Sciatic nerve (tissue), 2 donors: Measurements from ENCODE around the gene CLMN. TPM values are rescaled to one million over a fixed set of nuclear protein-coding genes. Genes with fewer than 3 reads are reported as not detected.

Experiments used
- ATAC-seq: fragments of 200-7000 bp; cut with Tn5 transposase; one replicate; pipeline ENCODE4 v1.9.1; 2020; ENCODE audit warnings: mild to moderate bottlenecking, moderate library complexity
- DNase-seq: peaks from one replicate; pipeline ENCODE4 v3.0.0-alpha.2; 2020; ENCODE audit warnings: low spot score
- intact Hi-C: fragments of 100-400 bp; cut with DNase I; formaldehyde crosslinking; loops from one replicate; pipeline ENCODE4 v1.14.2; 2022
- total RNA-seq: library from RNA; stranded (reverse); fragmentation: NEBNext Ultra II Directional; extraction: Animal tissue kit (Norgen Biotek cat#: 25700); gene quantifications from one replicate; pipeline ENCODE4 v1.2.1, GENCODE V29; 2021
- donor health status: DM: no; HTN: no; CAD: no.
- donor health status: DM: no; HTN: no; CAD: no.

Gene CLMN
- total RNA-seq, 1 donor from 2014 or later = 41.8 TPM

DNA sequence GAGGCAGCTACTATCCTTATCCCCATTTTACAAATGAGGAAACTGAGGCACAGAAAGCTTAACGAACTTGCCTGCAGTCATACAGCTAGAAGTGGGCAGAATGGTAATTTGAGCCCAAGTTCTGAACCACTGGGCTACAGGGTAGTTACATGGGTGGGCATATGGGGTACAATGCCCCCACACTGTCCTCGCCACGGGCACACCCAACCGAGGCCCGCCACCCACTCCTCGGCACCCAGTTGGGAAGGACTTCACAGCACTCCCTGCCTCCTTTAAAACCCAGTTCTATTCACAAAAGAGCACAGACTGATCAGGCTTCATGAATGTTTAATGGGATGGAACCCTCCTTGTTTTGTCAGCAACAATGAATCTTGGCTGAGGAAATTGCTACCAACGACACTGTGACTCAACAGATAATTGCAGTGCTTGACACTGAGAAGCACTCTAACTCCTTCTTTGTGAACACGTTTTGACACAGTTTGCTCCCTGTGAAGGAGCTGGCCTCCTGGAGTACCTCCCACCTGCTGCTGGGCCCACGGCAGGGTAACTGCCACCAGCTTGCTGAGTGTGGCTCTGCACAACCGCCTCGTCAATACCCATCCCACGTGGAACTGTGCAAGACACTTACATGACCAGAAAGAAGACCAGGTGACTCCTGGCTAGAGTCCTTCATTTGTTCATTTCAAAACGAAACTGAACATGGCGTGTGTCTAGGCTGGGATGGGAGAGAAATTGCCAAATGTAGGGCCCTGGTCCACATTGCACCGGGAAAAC lies 63.5 kb downstream of the CLMN start:
- no peak for DNase-seq
- ATAC-seq = no peak
- intact Hi-C loops = no loop called here

GRCh38 chr14:95255487-95255886 lies 64.2 kb downstream of the CLMN start:
- intact Hi-C loops = no loop called here
- peak; percentile 84 for ATAC-seq
- DNase-seq = peak; percentile 75

GRCh38 chr14:95255013-95255412 lies 64.7 kb downstream of the CLMN start:
- intact Hi-C loops = no loop called here
- ATAC-seq (no peak), DNase-seq (no peak)

- ATAC-seq (no peak), DNase-seq (no peak)
- intact Hi-C loops = no loop called here
Measured at GRCh38 chr14:95254288-95254687, 65.4 kb downstream of the CLMN start.

- ATAC-seq (no peak), DNase-seq (peak; percentile 15)
- intact Hi-C loops = no loop called here
Measured at GRCh38 chr14:95253039-95253630, 66.6 kb downstream of the CLMN start.

DNA sequence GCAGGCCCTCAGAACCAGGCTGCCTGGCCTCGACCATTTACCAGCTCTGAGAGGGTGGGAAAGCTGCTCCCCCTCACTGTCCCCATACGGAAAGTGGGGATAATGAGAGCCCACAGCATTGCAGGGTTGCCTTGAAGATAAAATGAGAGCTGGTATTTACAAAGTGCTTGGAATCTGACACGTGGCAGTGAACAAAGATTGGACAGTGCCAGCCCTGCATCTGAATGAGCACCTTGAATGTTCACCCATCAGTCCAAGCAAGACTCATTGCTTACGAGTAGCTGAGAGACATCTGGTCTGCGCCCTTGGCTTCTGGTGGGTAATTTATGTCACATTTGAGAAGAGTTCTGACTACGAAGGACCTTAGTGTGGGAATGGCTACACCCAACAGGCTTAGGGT lies 67.5 kb downstream of the CLMN start:
- DNase-seq (no peak), ATAC-seq (no peak)
- intact Hi-C loops = no loop called here

DNA sequence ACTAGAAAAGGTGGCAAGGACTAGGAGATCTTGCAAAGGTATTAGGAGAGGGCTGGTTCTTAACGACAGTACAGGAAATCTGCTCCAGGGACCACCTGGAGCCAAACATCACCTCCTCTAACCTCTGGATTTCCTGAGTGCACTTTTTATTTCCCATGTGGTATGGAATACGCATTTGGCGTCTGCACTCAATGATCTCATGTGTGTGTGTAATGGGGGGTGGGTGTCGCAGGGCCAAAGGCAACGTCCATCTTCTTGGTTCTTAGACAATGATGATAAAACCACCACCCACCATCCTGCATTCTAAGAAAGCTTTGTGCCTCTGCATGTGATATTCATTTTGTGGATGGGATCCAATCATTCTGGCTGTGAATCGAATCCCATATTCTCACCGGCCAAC lies 68.8 kb downstream of the CLMN start:
- peak; percentile 15 for DNase-seq
- no peak for ATAC-seq
- intact Hi-C loops = no loop called here

DNA sequence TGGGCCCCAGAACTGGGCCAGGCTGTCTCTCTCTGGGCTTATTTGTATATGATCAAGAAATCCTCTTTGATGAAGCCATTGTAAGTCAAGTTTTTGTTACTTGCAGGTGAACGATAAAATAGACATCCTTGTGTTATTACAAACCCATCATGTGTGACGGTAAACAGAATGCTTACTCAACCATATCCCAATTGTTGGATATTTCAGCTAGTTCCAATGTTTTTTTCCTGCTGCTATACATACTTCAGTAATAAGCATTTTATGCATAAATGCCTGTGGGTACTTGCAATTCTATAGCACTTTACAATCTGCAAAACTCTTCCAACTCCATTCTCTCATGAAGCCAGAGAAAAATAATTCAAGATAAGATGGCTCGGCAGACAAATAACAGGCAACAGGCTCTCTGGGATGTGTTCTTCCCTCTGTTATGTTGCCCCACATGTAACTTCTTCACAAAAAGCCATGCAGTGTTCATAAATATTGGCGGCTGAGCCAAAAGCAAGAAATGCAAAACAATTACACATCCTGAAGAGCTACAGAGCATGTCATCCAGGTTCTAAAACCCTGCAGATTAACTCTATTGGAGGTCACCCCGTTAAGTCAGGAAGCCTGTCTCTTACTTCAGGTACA lies 69.5 kb downstream of the CLMN start:
- DNase-seq = no peak
- intact Hi-C loops = no loop called here
- no peak for ATAC-seq

- ATAC-seq (no peak), DNase-seq (peak; percentile 34)
- intact Hi-C loops = no loop called here
Measured at GRCh38 chr14:95248432-95248831, 71.3 kb downstream of the CLMN start.

- DNase-seq (no peak), ATAC-seq (no peak)
- intact Hi-C loops = no loop called here
Measured at GRCh38 chr14:95246870-95247269, 72.8 kb downstream of the CLMN start.

GRCh38 chr14:95245334-95245733 lies 74.4 kb downstream of the CLMN start:
- ATAC-seq (no peak), DNase-seq (no peak)
- intact Hi-C loops = no loop called here

DNA sequence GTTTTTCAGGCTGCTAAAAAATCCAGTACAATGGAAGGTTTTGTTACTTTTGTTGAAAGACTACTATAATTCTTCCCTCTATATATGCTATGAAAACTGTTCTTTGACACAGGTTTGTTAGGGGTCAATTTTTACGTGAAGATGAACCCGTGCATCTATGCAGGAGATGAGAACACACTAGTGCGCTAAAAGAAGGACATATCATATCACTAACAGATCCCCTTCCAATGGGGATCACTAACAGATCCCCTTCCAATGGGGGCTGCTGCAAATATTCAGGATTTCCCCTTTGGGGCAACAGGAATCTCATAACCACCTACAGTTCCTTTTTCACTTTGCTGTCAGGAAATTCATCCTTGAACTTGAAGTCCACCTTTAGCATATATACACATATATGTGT lies 75.1 kb downstream of the CLMN start:
- ATAC-seq = no peak
- intact Hi-C loops = no loop called here
- no peak for DNase-seq

DNA sequence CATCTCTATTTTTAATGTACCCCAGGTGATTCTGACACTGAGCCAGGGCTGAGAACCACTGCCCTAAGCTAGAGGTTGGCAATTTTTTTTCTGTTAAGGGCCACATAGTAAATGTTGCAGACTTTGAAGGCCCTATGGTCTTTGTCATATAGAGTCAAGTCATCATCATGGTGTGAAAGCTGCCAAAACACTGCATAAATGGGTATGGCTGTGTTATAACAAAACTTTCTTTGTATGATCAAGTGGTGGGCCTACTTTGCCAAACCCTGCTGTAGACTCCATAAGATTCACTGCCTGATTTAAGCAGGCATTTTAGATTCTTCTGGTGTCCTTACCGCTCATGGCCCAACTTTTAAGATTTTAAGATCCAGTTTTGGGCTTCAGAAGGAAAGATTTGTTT lies 76.8 kb downstream of the CLMN start:
- intact Hi-C loops = no loop called here
- ATAC-seq = no peak
- no peak for DNase-seq

DNA sequence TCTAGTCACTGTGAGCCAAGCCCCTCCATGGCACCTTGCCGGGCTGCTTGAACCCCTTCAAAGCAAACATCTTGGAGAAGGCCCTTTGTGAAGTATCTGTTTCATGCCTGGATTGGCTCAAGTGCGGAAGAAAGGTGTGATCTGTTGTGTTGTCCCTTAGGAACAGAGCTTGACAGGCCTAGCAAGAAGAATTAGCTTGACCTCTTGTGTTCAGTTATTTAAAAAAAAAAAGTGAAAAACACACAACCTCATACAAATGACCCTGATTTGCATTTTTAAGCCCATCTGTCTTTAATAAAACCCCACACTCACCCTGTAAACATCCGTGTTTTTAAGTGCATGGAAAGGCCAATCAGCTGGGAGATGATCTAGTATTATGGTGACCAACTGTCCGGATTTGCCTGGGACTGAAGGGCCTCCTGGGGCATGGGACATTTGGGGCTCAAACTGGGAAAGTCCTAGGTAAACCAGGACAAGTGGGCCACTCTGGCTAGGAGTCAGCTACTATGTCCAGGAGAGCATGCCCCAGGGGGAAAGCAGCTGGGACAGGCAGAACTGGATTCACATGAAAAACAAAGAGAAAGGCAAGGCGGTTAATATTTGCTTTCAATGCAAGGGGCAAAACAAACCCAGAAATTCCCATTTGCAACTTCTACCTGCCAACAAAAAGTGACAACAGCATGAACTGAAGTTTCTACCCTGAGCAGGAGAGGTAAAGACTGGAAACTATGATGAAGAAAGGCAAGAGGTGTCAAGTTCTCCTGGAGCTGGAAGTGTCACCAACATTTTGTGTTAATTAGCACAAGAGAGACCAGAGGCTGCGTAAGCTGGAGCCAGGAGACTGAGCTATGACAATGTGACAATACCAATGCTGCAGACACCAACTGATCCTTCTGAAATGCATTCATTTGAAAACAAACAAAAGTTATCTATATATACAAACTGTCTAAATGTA lies 78.6 kb downstream of the CLMN start:
- DNase-seq (no peak), ATAC-seq (no peak)
- intact Hi-C loops = no loop called here

DNA sequence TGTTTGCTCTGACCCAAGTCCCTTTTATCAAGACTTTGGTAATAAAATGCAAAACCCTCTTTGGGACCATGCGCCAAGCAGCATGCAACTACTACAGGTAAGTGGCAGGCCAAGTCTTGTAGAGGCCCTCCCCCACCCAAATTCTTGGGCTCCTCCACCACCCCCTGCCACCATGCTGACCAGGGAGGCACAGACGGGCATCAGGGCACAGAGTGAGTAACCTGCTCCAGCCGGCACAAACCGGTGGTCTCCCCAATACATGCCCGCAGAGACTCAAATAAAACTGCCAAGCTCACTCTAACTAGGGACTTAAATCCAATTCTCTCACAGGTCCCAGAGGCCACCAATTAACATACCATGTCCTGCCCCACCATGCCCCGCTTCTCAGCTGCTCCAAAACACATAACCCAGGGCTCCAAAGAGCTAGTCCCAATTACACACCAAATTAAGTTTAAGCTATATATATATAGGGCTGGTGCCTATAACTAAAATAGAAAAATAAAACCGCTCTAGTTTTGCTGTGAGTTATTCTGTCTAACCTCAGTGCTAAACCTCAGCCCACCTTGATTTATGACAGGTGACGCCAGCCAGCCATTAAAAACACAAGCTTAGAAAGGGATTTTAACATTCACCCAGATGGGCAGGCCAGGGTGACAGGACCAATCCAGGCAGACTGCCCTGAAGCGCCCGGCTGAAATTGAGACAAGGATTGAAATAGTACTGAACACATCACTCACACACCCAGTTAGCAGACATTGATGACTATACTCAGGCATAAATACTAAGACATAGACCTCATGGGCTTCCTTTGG lies 81.0 kb downstream of the CLMN start:
- no peak for ATAC-seq
- no peak for DNase-seq
- intact Hi-C loops = no loop called here

- ATAC-seq (peak; percentile 78), DNase-seq (peak; percentile 78)
- intact Hi-C loops = no loop called here
Measured at GRCh38 chr14:95237958-95238340, 81.8 kb downstream of the CLMN start.

- no peak for DNase-seq
- intact Hi-C loops = no loop called here
- ATAC-seq = peak; percentile 68
Measured at GRCh38 chr14:95237121-95237957, 82.4 kb downstream of the CLMN start.

DNA sequence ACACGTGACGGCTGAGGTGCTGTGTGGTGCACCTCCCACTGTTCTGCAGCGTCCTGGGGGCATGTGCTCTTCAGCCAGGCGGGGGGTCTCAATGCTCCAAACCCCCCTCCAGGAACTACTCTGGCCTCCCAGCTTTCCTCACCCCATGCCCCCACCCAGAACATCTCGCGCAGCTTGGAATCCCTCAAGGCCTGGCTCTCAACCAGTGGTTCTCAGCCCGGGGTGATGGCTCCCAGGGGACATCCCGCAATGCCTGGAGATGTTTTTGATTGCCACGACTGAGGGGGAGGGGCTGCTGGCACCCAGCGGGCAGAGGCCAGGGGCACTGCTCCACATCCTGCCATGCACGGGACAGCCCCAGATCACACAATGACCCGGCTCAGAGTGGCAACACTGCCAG lies 83.5 kb downstream of the CLMN start:
- no peak for ATAC-seq
- no peak for DNase-seq
- intact Hi-C loops = no loop called here
